Measurements from ENCODE around the gene DDX23.

- TF ChIP-seq CTCF (IDR thresholded peaks at IDR 0.05), result no peak
- TF ChIP-seq POLR2A (IDR thresholded peaks at IDR 0.05), result no peak
Observed at GRCh38 chr12:48882315-48882687, 30.3 kb upstream of the DDX23 start.
